IPS-15b (cell line): ENCODE results near the gene S100PBP.

Source experiments
- H3K27me3 ChIP-seq: one replicate; pipeline ENCODE4 v1.6.1; 2013; ENCODE audit warnings: low read length; ENCODE audit not compliant: control insufficient read depth, insufficient read depth
- H3K36me3 ChIP-seq: one replicate; pipeline ENCODE4 v1.6.1; 2013; ENCODE audit warnings: low read length; ENCODE audit not compliant: control insufficient read depth, insufficient read depth
- H3K4me1 ChIP-seq: one replicate; pipeline ENCODE4 v1.6.1; 2013; ENCODE audit warnings: mild to moderate bottlenecking, low read length; ENCODE audit not compliant: control insufficient read depth, insufficient read depth
- H3K4me3 ChIP-seq: one replicate; pipeline ENCODE4 v1.5.1; 2013; ENCODE audit warnings: low read depth, low read length
- H3K9ac ChIP-seq: one replicate; pipeline ENCODE4 v1.6.1; 2013; ENCODE audit warnings: low read depth, mild to moderate bottlenecking, low read length
- H3K9me3 ChIP-seq: one replicate; pipeline ENCODE4 v1.6.1; 2013; ENCODE audit warnings: mild to moderate bottlenecking, low read length; ENCODE audit not compliant: control insufficient read depth, insufficient read depth

S100PBP gene

GRCh38 chr1:32886828-32887414 is 69.5 kb downstream of the S100PBP start:
- H3K36me3 ChIP-seq, result no peaks in the 10 kb centered on the region
- H3K9me3 ChIP-seq, result no peaks in the 10 kb centered on the region
- peaks cover 71% of the 10 kb centered on the region for H3K27me3 ChIP-seq
- no peak overlapping the region for H3K4me3 ChIP-seq
- H3K4me1 ChIP-seq, result no peaks in the 10 kb centered on the region
- H3K9ac ChIP-seq, result no peak overlapping the region

GRCh38 chr1:32887623-32888022 is 70.2 kb downstream of the S100PBP start:
- Histone ChIP-seq H3K9me3 (no peaks in the 10 kb centered on the region), H3K4me1 (no peaks in the 10 kb centered on the region), H3K36me3 (peaks cover 2% of the 10 kb centered on the region), H3K27me3 (peaks cover 78% of the 10 kb centered on the region), H3K4me3 (no peak overlapping the region), H3K9ac (no peak overlapping the region)

- Histone ChIP-seq H3K4me1 (no peaks in the 10 kb centered on the region), H3K9ac (no peak overlapping the region), H3K36me3 (peaks cover 2% of the 10 kb centered on the region), H3K4me3 (no peak overlapping the region), H3K27me3 (peaks cover 79% of the 10 kb centered on the region), H3K9me3 (no peaks in the 10 kb centered on the region)
Observed at GRCh38 chr1:32888134-32888533, 70.7 kb downstream of the S100PBP start.

- Histone ChIP-seq H3K4me3 (no peak overlapping the region), H3K9ac (no peak overlapping the region), H3K9me3 (no peaks in the 10 kb centered on the region), H3K4me1 (no peaks in the 10 kb centered on the region), H3K36me3 (peaks cover 2% of the 10 kb centered on the region), H3K27me3 (peaks cover 73% of the 10 kb centered on the region)
Observed at GRCh38 chr1:32888677-32889420, 71.4 kb downstream of the S100PBP start.

GRCh38 chr1:32889731-32890278 is 72.4 kb downstream of the S100PBP start:
- no peaks in the 10 kb centered on the region for H3K4me1 ChIP-seq
- no peaks in the 10 kb centered on the region for H3K9me3 ChIP-seq
- peaks cover 2% of the 10 kb centered on the region for H3K36me3 ChIP-seq
- H3K27me3 ChIP-seq, result peaks cover 69% of the 10 kb centered on the region
- no peak overlapping the region for H3K9ac ChIP-seq
- no peak overlapping the region for H3K4me3 ChIP-seq

GRCh38 chr1:32890516-32891240 is 73.2 kb downstream of the S100PBP start:
- Histone ChIP-seq H3K27me3 (peaks cover 60% of the 10 kb centered on the region), H3K9ac (no peak overlapping the region), H3K9me3 (no peaks in the 10 kb centered on the region), H3K4me1 (no peaks in the 10 kb centered on the region), H3K36me3 (peaks cover 2% of the 10 kb centered on the region), H3K4me3 (no peak overlapping the region)

GRCh38 chr1:32891241-32891570 is 73.8 kb downstream of the S100PBP start:
- H3K27me3 ChIP-seq, result peaks cover 56% of the 10 kb centered on the region
- H3K4me3 ChIP-seq, result no peak overlapping the region
- no peak overlapping the region for H3K9ac ChIP-seq

GRCh38 chr1:32891630-32892029 is 74.2 kb downstream of the S100PBP start:
- Histone ChIP-seq H3K9me3 (no peaks in the 10 kb centered on the region), H3K4me1 (no peaks in the 10 kb centered on the region), H3K27me3 (peaks cover 56% of the 10 kb centered on the region), H3K36me3 (peaks cover 2% of the 10 kb centered on the region), H3K4me3 (no peak overlapping the region), H3K9ac (no peak overlapping the region)

More at GRCh38 chr1:32891241-32891570, 73.8 kb downstream of the S100PBP start:
- H3K36me3 ChIP-seq, result peaks cover 2% of the 10 kb centered on the region
- H3K4me1 ChIP-seq, result no peaks in the 10 kb centered on the region
- no peaks in the 10 kb centered on the region for H3K9me3 ChIP-seq

GRCh38 chr1:32892368-32893197 is 75.1 kb downstream of the S100PBP start:
- Histone ChIP-seq H3K9me3 (no peaks in the 10 kb centered on the region), H3K36me3 (peaks cover 2% of the 10 kb centered on the region), H3K4me3 (peak overlapping the region; percentile 76), H3K4me1 (no peaks in the 10 kb centered on the region), H3K27me3 (peaks cover 50% of the 10 kb centered on the region), H3K9ac (peak overlapping the region; percentile 37)

GRCh38 chr1:32893198-32894018 is 76.0 kb downstream of the S100PBP start:
- peaks cover 2% of the 10 kb centered on the region for H3K36me3 ChIP-seq
- no peaks in the 10 kb centered on the region for H3K4me1 ChIP-seq
- peak overlapping the region; percentile 76 for H3K4me3 ChIP-seq
- H3K27me3 ChIP-seq, result peaks cover 47% of the 10 kb centered on the region
- peak overlapping the region; percentile 54 for H3K9ac ChIP-seq
- no peaks in the 10 kb centered on the region for H3K9me3 ChIP-seq
